IMR-90 (cell line): Measurements from ENCODE around the gene ACAT2. TPM values are rescaled to one million over a fixed set of nuclear protein-coding genes. Genes with fewer than 3 reads are reported as not detected.

Source experiments
- ATAC-seq: fragments of 200-7000 bp; cut with Tn5 transposase; 2 replicates; pipeline ENCODE4 v1.9.1; 2020; ENCODE audit warnings: low read depth, mild to moderate bottlenecking, moderate library complexity
- BruUV-seq: library from RNA; stranded (reverse); fragments of 400-500 nt; replicated peaks from 2 replicates; lab custom pipeline; 2021; lab: Mats Ljungman, UMichigan
- CTCF ChIA-PET: fragments of 300-600 bp; formaldehyde crosslinking; extraction: SDS; loops from one replicate; lab custom pipeline; 2021; ENCODE audit warnings: antibody characterized with exemption; lab: Yijun Ruan, JAX
- POLR2A ChIA-PET: fragments of 300-600 bp; sonication (Branson Sonifier 250); formaldehyde crosslinking; loops from one replicate; lab custom pipeline; 2022; ENCODE audit warnings: antibody characterized with exemption; ENCODE audit not compliant: unreplicated experiment; lab: Charles Lee
- DNase-seq: peaks from one replicate; pipeline ENCODE4 v3.0.0; 2013
- H2AFZ ChIP-seq: replicated peaks from 2 replicates; pipeline ENCODE3; 2013; ENCODE audit warnings: low read length, mild to moderate bottlenecking; ENCODE audit not compliant: poor library complexity
- H2AK5ac ChIP-seq: 2 replicates; pipeline ENCODE4 v1.6.1; 2013; ENCODE audit warnings: low read depth, low read length, inconsistent platforms
- H2AK9ac ChIP-seq: replicated peaks from 2 replicates; pipeline ENCODE3; 2013; ENCODE audit warnings: mild to moderate bottlenecking, low read depth, low read length, moderate library complexity; ENCODE audit not compliant: poor library complexity
- H2BK120ac ChIP-seq: 2 replicates; pipeline ENCODE4 v1.6.1; 2013; ENCODE audit warnings: low read depth, low read length, inconsistent platforms
- H2BK15ac ChIP-seq: 3 replicates; pipeline ENCODE4 v1.6.1; 2013; ENCODE audit warnings: low read depth, low read length, inconsistent platforms
- H2BK20ac ChIP-seq: 2 replicates; pipeline ENCODE4 v1.6.1; 2013; ENCODE audit warnings: low read depth, mild to moderate bottlenecking, inconsistent platforms, low read length, moderate library complexity
- H2BK5ac ChIP-seq: 2 replicates; pipeline ENCODE4 v1.6.1; 2013; ENCODE audit warnings: mild to moderate bottlenecking, low read depth, low read length, inconsistent platforms; ENCODE audit not compliant: poor library complexity, severe bottlenecking
- H3K14ac ChIP-seq: replicated peaks from 2 replicates; pipeline ENCODE4 v1.6.1; 2013; ENCODE audit warnings: low read depth, low read length, inconsistent platforms
- H3K18ac ChIP-seq: 2 replicates; pipeline ENCODE4 v1.6.1; 2013; ENCODE audit warnings: low read depth, low read length, control low read depth
- H3K23ac ChIP-seq: 2 replicates; pipeline ENCODE4 v1.6.1; 2013; ENCODE audit warnings: low read depth, low read length, inconsistent platforms
- H3K27ac ChIP-seq: 2 replicates; pipeline ENCODE4 v1.5.1; 2013; ENCODE audit warnings: mild to moderate bottlenecking, control low read depth, low read length; ENCODE audit not compliant: insufficient read depth
- H3K27me3 ChIP-seq: 2 replicates; pipeline ENCODE4 v1.6.1; 2013; ENCODE audit warnings: low read length; ENCODE audit not compliant: control insufficient read depth, insufficient read depth
- H3K36me3 ChIP-seq: 2 replicates; pipeline ENCODE4 v1.6.1; 2013; ENCODE audit warnings: low read length, mixed read lengths; ENCODE audit not compliant: control insufficient read depth, insufficient read depth
- H3K4ac ChIP-seq: 2 replicates; pipeline ENCODE4 v1.6.1; 2013; ENCODE audit warnings: low read depth, low read length, inconsistent platforms
- H3K4me1 ChIP-seq: 2 replicates; pipeline ENCODE4 v1.6.1; 2013; ENCODE audit warnings: low read length, mixed read lengths; ENCODE audit not compliant: control insufficient read depth, insufficient read depth
- H3K4me2 ChIP-seq: 2 replicates; pipeline ENCODE4 v1.6.1; 2013; ENCODE audit warnings: low read depth, mild to moderate bottlenecking, control low read depth, low read length, moderate library complexity
- H3K4me3 ChIP-seq: 2 replicates; pipeline ENCODE4 v1.5.1; 2013; ENCODE audit warnings: low read depth, mild to moderate bottlenecking, control low read depth, low read length, moderate library complexity; ENCODE audit not compliant: insufficient read depth
- H3K56ac ChIP-seq: 2 replicates; pipeline ENCODE4 v1.6.1; 2013; ENCODE audit warnings: low read length, inconsistent platforms; ENCODE audit not compliant: insufficient read depth; ENCODE audit errors: extremely low read depth
- H3K79me1 ChIP-seq, 2 experiments: 2 replicates each; pipeline ENCODE4 v1.6.1; 2013; ENCODE audit warnings: low read length in 2 of 2, inconsistent platforms in 1 of 2, low read depth in 1 of 2
- H3K9ac ChIP-seq: 2 replicates; pipeline ENCODE4 v1.6.1; 2013; ENCODE audit warnings: low read depth, low read length, control low read depth
- H3K9me1 ChIP-seq: 2 replicates; pipeline ENCODE4 v1.6.1; 2013; ENCODE audit warnings: low read length, inconsistent platforms; ENCODE audit not compliant: insufficient read depth
- H3K9me3 ChIP-seq: 2 replicates; pipeline ENCODE4 v1.6.1; 2013; ENCODE audit warnings: low read length; ENCODE audit not compliant: control insufficient read depth, insufficient read depth
- H4K20me1 ChIP-seq: 2 replicates; pipeline ENCODE4 v1.6.1; 2013; ENCODE audit warnings: low read length, inconsistent platforms; ENCODE audit not compliant: insufficient read depth
- H4K5ac ChIP-seq: 2 replicates; pipeline ENCODE4 v1.6.1; 2013; ENCODE audit warnings: mild to moderate bottlenecking, low read depth, low read length, control low read depth
- H4K8ac ChIP-seq, 2 experiments: 2 replicates each; pipeline ENCODE4 v1.6.1; 2013; ENCODE audit warnings: low read depth in 2 of 2, low read length in 2 of 2, control low read depth in 1 of 2, inconsistent platforms in 1 of 2
- H4K91ac ChIP-seq: 2 replicates; pipeline ENCODE4 v1.6.1; 2013; ENCODE audit warnings: low read depth, low read length, inconsistent platforms; ENCODE audit not compliant: insufficient read depth
- CEBPB ChIP-seq: IDR thresholded peaks from 2 replicates; pipeline ENCODE4 v1.6.1; 2012; ENCODE audit warnings: low read depth, low read length, improper control_type of control experiment
- CHD1 ChIP-seq: IDR thresholded peaks from 2 replicates; pipeline ENCODE4 v1.6.1; 2012; ENCODE audit warnings: low read depth, low read length, improper control_type of control experiment
- FOS ChIP-seq: fragments of 150-350 bp; IDR thresholded peaks from 2 replicates; pipeline ENCODE4 v1.6.1; 2016; ENCODE audit warnings: low read depth, low read length
- MXI1 ChIP-seq: IDR thresholded peaks from 2 replicates; pipeline ENCODE4 v1.6.1; 2012; ENCODE audit warnings: low read depth, mild to moderate bottlenecking, low read length, moderate library complexity, borderline replicate concordance
- NFE2L2 ChIP-seq: fragments of 150-350 bp; IDR thresholded peaks from 2 replicates; pipeline ENCODE4 v1.6.1; 2016; ENCODE audit warnings: low read depth, mild to moderate bottlenecking, low read length
- POLR2A ChIP-seq: IDR thresholded peaks from 2 replicates; pipeline ENCODE4 v1.6.1; 2012; ENCODE audit warnings: mild to moderate bottlenecking, low read depth, low read length
- RFX5 ChIP-seq: IDR thresholded peaks from 2 replicates; pipeline ENCODE4 v1.8.0; 2012; ENCODE audit warnings: low read depth, mild to moderate bottlenecking, low read length, moderate library complexity
- SMC3 ChIP-seq: fragments of 150-350 bp; IDR thresholded peaks from 2 replicates; pipeline ENCODE4 v1.6.1; 2016; ENCODE audit warnings: low read depth, mild to moderate bottlenecking, antibody characterized with exemption, low read length, moderate library complexity
- WGBS, 2 experiments: methylation state at CpG; one replicate each; pipeline versions ENCODE4 v1.1.5 to v1.1.7; 2013; ENCODE audit warnings: missing lambda C conversion rate in 2 of 2; ENCODE audit not compliant: insufficient read length in 1 of 2; ENCODE audit errors: extremely low coverage in 2 of 2; 5-methylcytosine and 5-hydroxymethylcytosine counted together
- dilution Hi-C: fragments of 300-500 bp; cut with HindIII; formaldehyde crosslinking; loops from one replicate; pipeline ENCODE4 v1.14.3; 2018; ENCODE audit warnings: low sequenced_read_pairs; ENCODE audit not compliant: unreplicated experiment
- in situ Hi-C: fragments of 300-500 bp; cut with MboI; formaldehyde crosslinking; loops from 3 replicates; pipeline ENCODE4 v1.14.3; 2019; ENCODE audit warnings: low sequenced_read_pairs, inconsistent platforms, mixed read lengths
- intact Hi-C: fragments of 100-400 bp; cut with micrococcal nuclease; formaldehyde crosslinking; loops from 2 replicates; pipeline ENCODE4 v1.10.0; 2022
- polyA plus RNA-seq, 3 experiments: library from polyadenylated mRNA; depleted of rRNA; stranded (reverse); fragments of >200 nt; gene quantifications; 2 replicates each; pipeline ENCODE4 v1.2.3, GENCODE V29; 2012; ENCODE audit warnings: low replicate concordance in 1 of 3
- total RNA-seq: library from RNA; depleted of rRNA; stranded (reverse); fragments of >200 nt; gene quantifications from 2 replicates; pipeline ENCODE4 v1.2.3, GENCODE V29; 2012
- TF ChIP-seq, protein P1 (sequence below): conservative IDR thresholded peaks from 2 replicates; pipeline ENCODE4 v1.5.1; 2012; ENCODE audit warnings: mild to moderate bottlenecking, low read depth, low read length, improper control_type of control experiment

ACAT2 gene
- total and polyA plus RNA-seq, 2 of the 4 experiments (the other 2 are of a cell fraction): 30.5 to 45.2 TPM

DNA sequence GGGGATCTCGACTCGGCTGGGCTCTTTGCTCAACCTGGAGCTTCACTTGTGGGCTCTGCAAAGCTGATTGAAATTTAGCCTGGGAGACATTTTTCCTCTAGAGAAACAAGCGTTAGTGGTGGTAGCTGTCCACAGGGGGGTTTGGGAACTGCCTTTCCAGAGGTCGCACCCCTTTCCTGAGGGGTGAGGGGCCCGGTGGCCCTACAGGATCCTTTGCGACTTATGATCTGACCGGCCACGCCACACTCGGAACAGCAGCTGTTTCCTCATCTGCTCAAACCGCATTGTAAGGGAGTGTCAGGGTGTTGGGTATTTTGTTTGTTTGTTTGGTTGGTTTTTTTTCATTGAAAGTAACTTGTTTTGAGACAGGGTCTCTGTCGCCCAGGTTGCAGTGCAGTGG, 59.3 kb downstream of the ACAT2 start:
- H3K4me2 ChIP-seq: no peak overlapping the region
- H4K20me1 ChIP-seq: no peaks in the 10 kb centered on the region
- no peaks in the 10 kb centered on the region for H3K36me3 ChIP-seq
- no peak overlapping the region for H3K4me3 ChIP-seq
- no peak overlapping the region for H2BK120ac ChIP-seq
- no peak overlapping the region for H2AFZ ChIP-seq
- no peak overlapping the region for H2AK5ac ChIP-seq
- H3K79me1 ChIP-seq: no peaks in the 10 kb centered on the region
- no peak overlapping the region for H3K18ac ChIP-seq
- H2BK15ac ChIP-seq: no peak overlapping the region
- no peak overlapping the region for H4K5ac ChIP-seq
- no peak overlapping the region for H3K4ac ChIP-seq
- no CpG with 5 or more reads among the region's 11 CpGs for WGBS, 2 experiments
- no peak overlapping the region for H3K56ac ChIP-seq
- H3K27ac ChIP-seq: no peak overlapping the region
- no peaks in the 10 kb centered on the region; the same call in 1 of the 2 replicates for H3K9me1 ChIP-seq
- peaks cover 2% of the 10 kb centered on the region; the same call in 1 of the 2 replicates for H3K4me1 ChIP-seq
- no peak overlapping the region for H4K8ac ChIP-seq
- CTCF ChIA-PET: no interaction called here
- H3K9ac ChIP-seq: no peak overlapping the region
- POLR2A ChIA-PET: no interaction called here
- intact Hi-C loops: no loop called here
- in situ Hi-C loops: loop anchor here (25.0 kb wide), 1 partner anchor 634 kb away; no protein-coding TSS in a partner anchor
- no peak overlapping the region for H4K91ac ChIP-seq
- no peak overlapping the region for H3K23ac ChIP-seq
- H3K14ac ChIP-seq: no peak overlapping the region
- no peak overlapping the region for H2BK20ac ChIP-seq
- BruUV-seq: no TSS peak
- DNase-seq: no peak
- ATAC-seq: no peak
- TF ChIP-seq CHD1 (no peak), SMC3 (no peak), POLR2A (no peak), NFE2L2 (no peak), MXI1 (no peak), FOS (no peak), CEBPB (no peak), RFX5 (no peak)
- TF ChIP-seq, protein P1, sequence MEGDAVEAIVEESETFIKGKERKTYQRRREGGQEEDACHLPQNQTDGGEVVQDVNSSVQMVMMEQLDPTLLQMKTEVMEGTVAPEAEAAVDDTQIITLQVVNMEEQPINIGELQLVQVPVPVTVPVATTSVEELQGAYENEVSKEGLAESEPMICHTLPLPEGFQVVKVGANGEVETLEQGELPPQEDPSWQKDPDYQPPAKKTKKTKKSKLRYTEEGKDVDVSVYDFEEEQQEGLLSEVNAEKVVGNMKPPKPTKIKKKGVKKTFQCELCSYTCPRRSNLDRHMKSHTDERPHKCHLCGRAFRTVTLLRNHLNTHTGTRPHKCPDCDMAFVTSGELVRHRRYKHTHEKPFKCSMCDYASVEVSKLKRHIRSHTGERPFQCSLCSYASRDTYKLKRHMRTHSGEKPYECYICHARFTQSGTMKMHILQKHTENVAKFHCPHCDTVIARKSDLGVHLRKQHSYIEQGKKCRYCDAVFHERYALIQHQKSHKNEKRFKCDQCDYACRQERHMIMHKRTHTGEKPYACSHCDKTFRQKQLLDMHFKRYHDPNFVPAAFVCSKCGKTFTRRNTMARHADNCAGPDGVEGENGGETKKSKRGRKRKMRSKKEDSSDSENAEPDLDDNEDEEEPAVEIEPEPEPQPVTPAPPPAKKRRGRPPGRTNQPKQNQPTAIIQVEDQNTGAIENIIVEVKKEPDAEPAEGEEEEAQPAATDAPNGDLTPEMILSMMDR: no peak
- H3K9me3 ChIP-seq: peaks cover 2% of the 10 kb centered on the region; the same call in 1 of the 2 replicates
- dilution Hi-C loops: no loop called here
- H3K27me3 ChIP-seq: peaks cover 27% of the 10 kb centered on the region
- no peak overlapping the region for H2AK9ac ChIP-seq
- no peak overlapping the region for H2BK5ac ChIP-seq
